Activated effector memory CD4-positive, alpha-beta T cell treated with Interleukin-2 at 50 U/mL for 16 hours (primary cell): ENCODE measurements around the gene PPP1R9B.

Source experiments
- DNase-seq: peaks from one replicate; pipeline ENCODE4 v3.0.0-alpha.2; 2020

Gene PPP1R9B

GRCh38 chr17:50187751-50188530 is 37.5 kb upstream of the PPP1R9B start:
- no peak for DNase-seq

GRCh38 chr17:50187394-50187725 is 36.9 kb upstream of the PPP1R9B start:
- DNase-seq: no peak

GRCh38 chr17:50186661-50187393 is 36.4 kb upstream of the PPP1R9B start:
- DNase-seq: no peak

- no peak for DNase-seq
These were observed 35.4 kb upstream of the PPP1R9B start for GRCh38 chr17:50185631-50186471.

- no peak for DNase-seq
These were observed 34.3 kb upstream of the PPP1R9B start for GRCh38 chr17:50184611-50185398.

- no peak for DNase-seq
These were observed 33.6 kb upstream of the PPP1R9B start for GRCh38 chr17:50184064-50184463.

- no peak for DNase-seq
These were observed 33.0 kb upstream of the PPP1R9B start for GRCh38 chr17:50183421-50183994.

- no peak for DNase-seq
These were observed 32.4 kb upstream of the PPP1R9B start for GRCh38 chr17:50182783-50183420.

- no peak for DNase-seq
These were observed 31.4 kb upstream of the PPP1R9B start for GRCh38 chr17:50181591-50182560.

- DNase-seq: no peak
These were observed 30.7 kb upstream of the PPP1R9B start for GRCh38 chr17:50181144-50181543.

- no peak for DNase-seq
These were observed 30.1 kb upstream of the PPP1R9B start for GRCh38 chr17:50180620-50181019.

GRCh38 chr17:50180111-50180510 is 29.6 kb upstream of the PPP1R9B start:
- no peak for DNase-seq

- peak; percentile 29 for DNase-seq
These were observed 27.7 kb upstream of the PPP1R9B start for GRCh38 chr17:50177983-50178834.

- DNase-seq: no peak
These were observed 27.0 kb upstream of the PPP1R9B start for GRCh38 chr17:50177476-50177875.

- no peak for DNase-seq
These were observed 26.3 kb upstream of the PPP1R9B start for GRCh38 chr17:50176559-50177357.

- DNase-seq: no peak
These were observed 24.7 kb upstream of the PPP1R9B start for GRCh38 chr17:50175035-50175807.

- DNase-seq: no peak
These were observed 24.0 kb upstream of the PPP1R9B start for GRCh38 chr17:50174444-50174843.
